ENCODE results near the gene SHLD1.

- no peak for TF ChIP-seq GATA2 (IDR thresholded peaks at IDR 0.05; ENCODE audit: low read depth, low read length)
- no peak for TF ChIP-seq GATA3 (IDR thresholded peaks at IDR 0.05; ENCODE audit: low read depth, low read length)
Observed at GRCh38 chr20:5786930-5787795, 37.0 kb downstream of the SHLD1 start.
